H1 (cell line): ENCODE results near the gene PRSS22. TPM values are rescaled to one million over a fixed set of nuclear protein-coding genes. Genes with fewer than 3 reads are reported as not detected.

Source experiments
- CTCF ChIA-PET: fragments of 300-600 bp; sonication (Branson Sonifier 250); formaldehyde crosslinking; loops from one replicate; lab custom pipeline; 2021; ENCODE audit not compliant: partially characterized antibody; lab: Charles Lee
- POLR2A ChIA-PET: fragments of 300-600 bp; sonication (Branson Sonifier 250); formaldehyde crosslinking; loops from one replicate; lab custom pipeline; 2021; ENCODE audit warnings: inconsistent platforms; ENCODE audit not compliant: partially characterized antibody; lab: Charles Lee
- DNase-seq, 2 experiments: peaks; one replicate each; pipeline versions ENCODE4 v3.0.0 to v3.0.0-alpha.2; 2010 to 2022; ENCODE audit warnings: low spot score in 2 of 2, low read depth in 1 of 2, mixed read lengths in 1 of 2
- FAIRE-seq: peaks from 2 replicates; lab custom pipeline; 2011; peaks lifted over from hg19 to GRCh38; lab: Jason Lieb, UNC
- H2AFZ ChIP-seq: 2 replicates; pipeline ENCODE4 v1.8.1; 2012; ENCODE audit warnings: low read length, inconsistent platforms
- H2AK5ac ChIP-seq: 2 replicates; pipeline ENCODE4 v1.6.1; 2013; ENCODE audit warnings: low read depth, low read length
- H2BK120ac ChIP-seq: replicated peaks from 2 replicates; pipeline ENCODE3; 2013; ENCODE audit warnings: low read depth, low read length, inconsistent platforms
- H2BK12ac ChIP-seq: 2 replicates; pipeline ENCODE4 v1.6.1; 2013; ENCODE audit warnings: low read depth, low read length
- H2BK15ac ChIP-seq: 2 replicates; pipeline ENCODE4 v1.6.1; 2013; ENCODE audit warnings: low read length
- H2BK20ac ChIP-seq: 2 replicates; pipeline ENCODE4 v1.6.1; 2013; ENCODE audit warnings: low read length
- H2BK5ac ChIP-seq: 2 replicates; pipeline ENCODE4 v1.6.1; 2013; ENCODE audit warnings: low read depth, low read length
- H3K14ac ChIP-seq: 2 replicates; pipeline ENCODE4 v1.6.1; 2013; ENCODE audit warnings: inconsistent platforms; ENCODE audit not compliant: insufficient read length
- H3K18ac ChIP-seq: 2 replicates; pipeline ENCODE4 v1.6.1; 2013; ENCODE audit warnings: low read length; ENCODE audit errors: extremely low read depth
- H3K23ac ChIP-seq: 2 replicates; pipeline ENCODE4 v1.6.1; 2013; ENCODE audit warnings: inconsistent platforms; ENCODE audit not compliant: insufficient read length
- H3K23me2 ChIP-seq: 2 replicates; pipeline ENCODE4 v1.6.1; 2013; ENCODE audit warnings: low read depth, low read length
- H3K27ac ChIP-seq: 2 replicates; pipeline ENCODE4 v1.6.1; 2011; ENCODE audit warnings: low read depth, low read length, inconsistent platforms
- H3K27me3 ChIP-seq, 4 experiments: replicated peaks in 1 of 4; 1 replicate in 1 of 4; 2 replicates in 3 of 4; pipeline versions ENCODE4 v1.6.1 to v1.8.1; 2011 to 2013; ENCODE audit warnings: low read length in 3 of 4, mild to moderate bottlenecking in 3 of 4, inconsistent platforms in 2 of 4, mixed read lengths in 2 of 4, moderate library complexity in 1 of 4; ENCODE audit not compliant: control insufficient read depth in 3 of 4, insufficient read depth in 3 of 4; ENCODE audit errors: extremely low read depth in 1 of 4
- H3K36me3 ChIP-seq, 4 experiments: 2 replicates each; pipeline versions ENCODE4 v1.6.1 to v1.8.1; 2011 to 2013; ENCODE audit warnings: mild to moderate bottlenecking in 4 of 4, low read length in 3 of 4, moderate library complexity in 2 of 4, control low read depth in 1 of 4, inconsistent platforms in 1 of 4; ENCODE audit not compliant: insufficient read depth in 4 of 4, control insufficient read depth in 2 of 4
- H3K4ac ChIP-seq: replicated peaks from 2 replicates; pipeline ENCODE3; 2013; ENCODE audit warnings: low read length, low read depth, mixed read lengths, inconsistent platforms; ENCODE audit not compliant: insufficient read length
- H3K4me1 ChIP-seq, 4 experiments: replicated peaks in 1 of 4; 1 replicate in 1 of 4; 2 replicates in 3 of 4; pipeline versions ENCODE4 v1.6.1 to v1.8.1; 2011 to 2013; ENCODE audit warnings: low read length in 3 of 4, inconsistent platforms in 2 of 4, mixed read lengths in 1 of 4; ENCODE audit not compliant: insufficient read depth in 4 of 4, control insufficient read depth in 3 of 4
- H3K4me2 ChIP-seq, 2 experiments: 2 replicates each; pipeline versions ENCODE4 v1.6.1 to v1.8.1; 2011 to 2013; ENCODE audit warnings: low read depth in 2 of 2, low read length in 2 of 2, control low read depth in 1 of 2, inconsistent platforms in 1 of 2, mild to moderate bottlenecking in 1 of 2; ENCODE audit not compliant: insufficient read depth in 1 of 2
- H3K4me3 ChIP-seq, 4 experiments: fragments of 200-600, 300-600 bp in 1 of 4; sonication (generic), shearing (Covaris generic), sonication (Bioruptor Twin) in 1 of 4; 2 replicates each; pipeline versions ENCODE4 v1.5.1 to v1.8.1; 2011 to 2016; ENCODE audit warnings: low read length in 4 of 4, low read depth in 3 of 4, control low read depth in 2 of 4, inconsistent platforms in 2 of 4, mild to moderate bottlenecking in 2 of 4, mixed read lengths in 1 of 4, moderate library complexity in 1 of 4; ENCODE audit not compliant: insufficient read depth in 2 of 4; ENCODE audit errors: extremely low read depth in 1 of 4
- H3K56ac ChIP-seq: replicated peaks from 2 replicates; pipeline ENCODE3; 2013; ENCODE audit warnings: low read depth, mild to moderate bottlenecking, mixed read lengths, low read length, inconsistent platforms; ENCODE audit not compliant: insufficient read length
- H3K79me1 ChIP-seq: 2 replicates; pipeline ENCODE4 v1.6.1; 2013; ENCODE audit warnings: low read depth, low read length, control low read depth
- H3K79me2 ChIP-seq, 2 experiments: 2 replicates each; pipeline versions ENCODE4 v1.6.1 to v1.8.1; 2012 to 2013; ENCODE audit warnings: low read length in 2 of 2, mild to moderate bottlenecking in 2 of 2, inconsistent platforms in 1 of 2; ENCODE audit not compliant: insufficient read depth in 2 of 2, control insufficient read depth in 1 of 2
- H3K9ac ChIP-seq, 4 experiments: replicated peaks in 1 of 4; 1 replicate in 1 of 4; 2 replicates in 3 of 4; pipeline versions ENCODE4 v1.6.1 to v1.8.1; 2011 to 2013; ENCODE audit warnings: low read depth in 3 of 4, low read length in 3 of 4, control low read depth in 2 of 4, mild to moderate bottlenecking in 2 of 4, moderate library complexity in 2 of 4, inconsistent platforms in 1 of 4; ENCODE audit errors: extremely low read depth in 1 of 4
- H3K9me3 ChIP-seq, 2 experiments: 2 replicates each; pipeline versions ENCODE4 v1.6.1 to v1.8.1; 2012 to 2013; ENCODE audit warnings: mild to moderate bottlenecking in 2 of 2, moderate library complexity in 2 of 2, control low read depth in 1 of 2, inconsistent platforms in 1 of 2, low read depth in 1 of 2, low read length in 1 of 2, mixed read lengths in 1 of 2; ENCODE audit not compliant: insufficient read depth in 2 of 2
- H4K20me1 ChIP-seq, 2 experiments: replicated peaks in 1 of 2; 2 replicates each; pipeline versions ENCODE3 to v1.8.1; 2011 to 2013; ENCODE audit warnings: inconsistent platforms in 2 of 2, low read length in 2 of 2, mild to moderate bottlenecking in 1 of 2; ENCODE audit not compliant: insufficient read depth in 2 of 2, control insufficient read depth in 1 of 2
- H4K5ac ChIP-seq: 2 replicates; pipeline ENCODE4 v1.6.1; 2013; ENCODE audit warnings: low read length, low read depth, mixed read lengths, inconsistent platforms; ENCODE audit not compliant: insufficient read length
- H4K8ac ChIP-seq: 2 replicates; pipeline ENCODE4 v1.8.0; 2013; ENCODE audit warnings: mild to moderate bottlenecking, moderate library complexity, low read length, inconsistent platforms; ENCODE audit not compliant: insufficient read depth; ENCODE audit errors: extremely low read depth
- H4K91ac ChIP-seq: replicated peaks from 2 replicates; pipeline ENCODE3; 2013; ENCODE audit warnings: low read length, mixed read lengths, inconsistent platforms; ENCODE audit not compliant: insufficient read length
- ATF2 ChIP-seq: IDR thresholded peaks from 2 replicates; pipeline ENCODE4 v1.6.1; 2012; ENCODE audit warnings: low read length, inconsistent platforms
- SIN3A ChIP-seq, 2 experiments: IDR thresholded peaks in 1 of 2; conservative IDR thresholded peaks in 1 of 2; 2 replicates each; pipeline ENCODE4 v1.6.1; 2011 to 2012; ENCODE audit warnings: low read length in 2 of 2, improper control_type of control experiment in 1 of 2, low read depth in 1 of 2, mild to moderate bottlenecking in 1 of 2
- SIX5 ChIP-seq: IDR thresholded peaks from 2 replicates; pipeline ENCODE4 v1.6.1; 2011; ENCODE audit warnings: mild to moderate bottlenecking, low read depth, low read length
- TAF7 ChIP-seq: optimal IDR thresholded peaks from 2 replicates; pipeline ENCODE3; 2011; ENCODE audit warnings: low read depth, mild to moderate bottlenecking, inconsistent platforms, low read length, moderate library complexity, borderline replicate concordance
- WGBS, 2 experiments: shearing (Covaris generic) in 1 of 2; methylation state at CpG; one replicate each; pipeline versions ENCODE4 v1.1.6 to v1.1.7; 2013 to 2015; ENCODE audit warnings: low lambda C conversion rate in 2 of 2, mixed read lengths in 2 of 2, inconsistent platforms in 1 of 2, low coverage in 1 of 2, missing lambda C conversion rate in 1 of 2; ENCODE audit not compliant: insufficient replicate concordance in 2 of 2, insufficient coverage in 1 of 2, insufficient read length in 1 of 2; ENCODE audit errors: extremely low coverage in 1 of 2, missing lambda C conversion rate in 1 of 2; 5-methylcytosine and 5-hydroxymethylcytosine counted together
- polyA plus RNA-seq, 7 experiments: library from polyadenylated mRNA; depleted of rRNA in 3 of 7; stranded (reverse) in 5 of 7; unstranded in 2 of 7; fragments of >200 nt in 5 of 7; fragments of 200-250 nt in 2 of 7; gene quantifications; 1 replicate in 5 of 7; 2 replicates in 1 of 7; 4 replicates in 1 of 7; pipeline versions ENCODE4 v1.2.1 to v1.2.3, GENCODE V29; 2011 to 2013; ENCODE audit warnings: missing spikeins in 2 of 7, mixed read lengths in 2 of 7
- total RNA-seq: library from RNA; stranded (reverse); fragmentation: NEBNext Ultra II Directional; extraction: Animal tissue kit (Norgen Biotek cat#: 25700); gene quantifications from 2 replicates; pipeline ENCODE4 v1.2.1, GENCODE V29; 2021

Gene PRSS22
- total and polyA plus RNA-seq, 2 of the 8 experiments (the other 6 are each of a cell fraction or from before 2014, with no cell fraction given) = 4.0 to 4.4 TPM

GRCh38 chr16:2815299-2815771 is 42.6 kb downstream of the PRSS22 start:
- H4K91ac ChIP-seq = no peak overlapping the region
- H3K4me2 ChIP-seq = no peak overlapping the region
- H3K4me3 ChIP-seq = no peak overlapping the region
- POLR2A ChIA-PET = no interaction called here
- no peaks in the 10 kb centered on the region for H4K20me1 ChIP-seq
- peaks cover 0 to 11% (median 1%) of the 10 kb centered on the region in 4 experiments; a peak in 2 of 7 replicates for H3K4me1 ChIP-seq
- no peak overlapping the region for H3K4ac ChIP-seq
- 0 out of 7 replicates have a peak, but pooled peaks cover 0 to 2% (median 0%) of the 10 kb centered on the region in 4 experiments for H3K27me3 ChIP-seq
- H3K23me2 ChIP-seq = no peaks in the 10 kb centered on the region
- no peaks in the 10 kb centered on the region for H3K36me3 ChIP-seq
- H2BK20ac ChIP-seq = no peak overlapping the region
- H3K9me3 ChIP-seq = no peaks in the 10 kb centered on the region
- no peak overlapping the region for H2BK5ac ChIP-seq
- no peak overlapping the region for H3K18ac ChIP-seq
- H3K79me2 ChIP-seq = no peaks in the 10 kb centered on the region
- H3K23ac ChIP-seq = no peak overlapping the region
- no peak overlapping the region for H4K5ac ChIP-seq
- no peak overlapping the region for H2AK5ac ChIP-seq
- H2BK12ac ChIP-seq = no peak overlapping the region
- WGBS, 2 experiments = 93% methylated on average over 9 of the region's 10 CpGs; no CpG with 5 or more reads in 1 of the 2 experiments
- H3K56ac ChIP-seq = no peak overlapping the region
- TF ChIP-seq TAF7 (no peak), SIN3A (conservative IDR thresholded peaks at IDR 0.05 in 1 of 2, IDR thresholded peaks at IDR 0.05 in 1 of 2; ENCODE audit: low read depth in 1 of 2, low read length in 2 of 2) (no peak), ATF2 (no peak), SIX5 (no peak)
- TF ChIP-seq, all 59 proteins: peak for 0
- DNase-seq (no peak), FAIRE-seq (no peak)
- Histone ChIP-seq H3K14ac (no peak overlapping the region), H3K9ac (no peak overlapping the region), H3K27ac (no peak overlapping the region), H2BK15ac (no peak overlapping the region), H3K79me1 (no peaks in the 10 kb centered on the region), H2AFZ (no peak overlapping the region), H2BK120ac (no peak overlapping the region), H4K8ac (no peak overlapping the region; the same call in 1 of the 2 replicates)
- CTCF ChIA-PET = interaction anchor here (0.6 to 2.0 kb wide), 6 partner anchors 7 to 95 kb away, joined by 3 to 9 read pairs (median 4); no protein-coding TSS in a partner anchor
